Breast epithelium (tissue), 4 donors: ENCODE data around the gene FBXW4. TPM values are rescaled to one million over a fixed set of nuclear protein-coding genes. Genes with fewer than 3 reads are reported as not detected.

ENCODE experiments used
- DNase-seq, 2 donors: peaks; one replicate each; pipeline ENCODE4 v3.0.0-alpha.2; 2019; ENCODE audit warnings: low spot score in 2 of 2
- H3K27ac ChIP-seq, 2 donors: fragments of 200-600 bp; sonication (generic) in 1 of 2; one replicate each; pipeline ENCODE4 v1.5.1; 2016 to 2019; ENCODE audit warnings: mild to moderate bottlenecking in 1 of 2
- H3K27me3 ChIP-seq, 2 donors: fragments of 200-600 bp; sonication (generic) in 1 of 2; one replicate each; pipeline versions ENCODE4 v1.5.1 to v1.6.0; 2017 to 2019; ENCODE audit warnings: control low read depth in 1 of 2, mild to moderate bottlenecking in 1 of 2
- H3K36me3 ChIP-seq: fragments of 200-600 bp; one replicate; pipeline ENCODE4 v1.5.1; 2019
- H3K4me1 ChIP-seq, 2 donors: fragments of 200-600 bp; sonication (generic); one replicate each; pipeline ENCODE4 v1.5.1; 2016 to 2019; ENCODE audit warnings: control low read depth in 1 of 2
- H3K4me3 ChIP-seq, 3 donors: fragments of 200-600 bp; sonication (generic); 1 replicate in 2 of 3; 2 replicates in 1 of 3; pipeline ENCODE4 v1.5.1; 2016 to 2019; ENCODE audit warnings: mild to moderate bottlenecking in 3 of 3, moderate library complexity in 2 of 3
- H3K9me3 ChIP-seq, 2 donors: fragments of 200-600 bp; sonication (generic) in 1 of 2; one replicate each; pipeline ENCODE4 v1.5.1; 2016 to 2019; ENCODE audit warnings: control low read depth in 1 of 2
- CTCF ChIP-seq, 3 donors: fragments of 450-650 bp; IDR thresholded peaks; one replicate each; pipeline ENCODE4 v1.5.1; 2016 to 2017; ENCODE audit warnings: antibody characterized with exemption in 3 of 3, mild to moderate bottlenecking in 3 of 3, moderate library complexity in 3 of 3
- POLR2A ChIP-seq: fragments of 450-650 bp; IDR thresholded peaks from one replicate; pipeline ENCODE4 v1.6.1; 2016; ENCODE audit warnings: antibody characterized with exemption, mild to moderate bottlenecking, moderate library complexity
- POLR2AphosphoS5 ChIP-seq, 3 donors: sonication (generic); formaldehyde crosslinking; IDR thresholded peaks; one replicate each; pipeline ENCODE4 v1.6.1; 2017; ENCODE audit warnings: antibody characterized with exemption in 3 of 3
- intact Hi-C: fragments of 100-400 bp; cut with DNase I; formaldehyde crosslinking; loops from one replicate; pipeline ENCODE4 v1.15.1; 2023; ENCODE audit warnings: low total_unique reads
- total RNA-seq, 3 donors: library from RNA; depleted of rRNA; stranded (reverse); fragments of >200 nt; gene quantifications; one replicate each; pipeline ENCODE4 v1.1.0, GENCODE V29; 2016

FBXW4 gene
- total RNA-seq, 3 donors from 2014 or later = 68.0 to 95.7 (median 74.7) TPM

- intact Hi-C loops = loop anchor here (1.0 kb wide), 1 partner anchor 16 kb away; no protein-coding TSS in a partner anchor
- H3K27ac ChIP-seq = no peak overlapping the region
- no peaks in the 10 kb centered on the region for H3K36me3 ChIP-seq
- H3K9me3 ChIP-seq = no peaks in the 10 kb centered on the region
- DNase-seq = no peak
- no peak overlapping the region for H3K4me3 ChIP-seq
- no peaks in the 10 kb centered on the region for H3K4me1 ChIP-seq
- H3K27me3 ChIP-seq = no peaks in the 10 kb centered on the region
- TF ChIP-seq CTCF (IDR thresholded peaks at IDR 0.05) = no peak
- no peak for TF ChIP-seq POLR2A
- no peak for TF ChIP-seq POLR2AphosphoS5 (IDR thresholded peaks at IDR 0.05)
These were observed 44.1 kb downstream of the FBXW4 start for GRCh38 chr10:101650863-101651262.

GRCh38 chr10:101649525-101650085, 45.4 kb downstream of the FBXW4 start:
- Histone ChIP-seq H3K9me3 (no peaks in the 10 kb centered on the region), H3K27ac (no peak overlapping the region), H3K36me3 (no peaks in the 10 kb centered on the region), H3K4me1 (no peaks in the 10 kb centered on the region), H3K27me3 (no peaks in the 10 kb centered on the region), H3K4me3 (no peak overlapping the region)
- intact Hi-C loops = no loop called here
- TF ChIP-seq CTCF (IDR thresholded peaks at IDR 0.05) = no peak
- TF ChIP-seq POLR2A = no peak
- no peak for TF ChIP-seq POLR2AphosphoS5 (IDR thresholded peaks at IDR 0.05)
- DNase-seq = no peak

GRCh38 chr10:101647255-101647654, 47.7 kb downstream of the FBXW4 start:
- DNase-seq = no peak
- H3K27me3 ChIP-seq = no peaks in the 10 kb centered on the region
- intact Hi-C loops = no loop called here
- no peaks in the 10 kb centered on the region for H3K36me3 ChIP-seq
- H3K4me1 ChIP-seq = no peaks in the 10 kb centered on the region
- no peaks in the 10 kb centered on the region for H3K9me3 ChIP-seq
- TF ChIP-seq CTCF (IDR thresholded peaks at IDR 0.05) (no peak), POLR2A (no peak), POLR2AphosphoS5 (IDR thresholded peaks at IDR 0.05) (no peak)
- H3K4me3 ChIP-seq = no peak overlapping the region
- no peak overlapping the region for H3K27ac ChIP-seq

GRCh38 chr10:101646364-101646763, 48.6 kb downstream of the FBXW4 start:
- intact Hi-C loops = no loop called here
- H3K9me3 ChIP-seq = no peaks in the 10 kb centered on the region
- H3K27ac ChIP-seq = peak overlapping the region in 1 of 2 donors; percentile 15
- no peak overlapping the region for H3K4me3 ChIP-seq
- DNase-seq = no peak
- TF ChIP-seq CTCF (IDR thresholded peaks at IDR 0.05) = no peak
- no peak for TF ChIP-seq POLR2AphosphoS5 (IDR thresholded peaks at IDR 0.05)
- no peak for TF ChIP-seq POLR2A
- H3K36me3 ChIP-seq = no peaks in the 10 kb centered on the region
- H3K4me1 ChIP-seq = no peaks in the 10 kb centered on the region
- no peaks in the 10 kb centered on the region for H3K27me3 ChIP-seq

GRCh38 chr10:101645659-101646058, 49.3 kb downstream of the FBXW4 start:
- H3K4me3 ChIP-seq = no peak overlapping the region
- H3K36me3 ChIP-seq = no peaks in the 10 kb centered on the region
- H3K27ac ChIP-seq = no peak overlapping the region
- intact Hi-C loops = no loop called here
- no peaks in the 10 kb centered on the region for H3K27me3 ChIP-seq
- no peak for DNase-seq
- H3K4me1 ChIP-seq = no peaks in the 10 kb centered on the region
- H3K9me3 ChIP-seq = no peaks in the 10 kb centered on the region
- TF ChIP-seq POLR2A = no peak
- no peak for TF ChIP-seq POLR2AphosphoS5 (IDR thresholded peaks at IDR 0.05)
- no peak for TF ChIP-seq CTCF (IDR thresholded peaks at IDR 0.05)
